NCI-H524 (cell line): ENCODE measurements around the gene APOA1.

Source experiments
- DNase-seq, 2 experiments: peaks; one replicate each; lab custom pipeline; 2025; lab: John Stamatoyannopoulos, UW

The APOA1 gene

GRCh38 chr11:116837231-116838091 lies at the start of gene APOA1:
Gene APOA1 (minus strand): TSS chr11:116837622. CDS start chr11:116837387, 235 bp downstream.
- DNase-seq = no peak

- no peak for DNase-seq
Observed at GRCh38 chr11:116885951-116886655, 48.7 kb upstream of the APOA1 start.

GRCh38 chr11:116882386-116882785 lies 45.0 kb upstream of the APOA1 start:
- DNase-seq = no peak

- DNase-seq = no peak
Observed at GRCh38 chr11:116881143-116881542, 43.7 kb upstream of the APOA1 start.

- DNase-seq = peak; percentile 6 to 64
Observed at GRCh38 chr11:116879800-116880625, 42.6 kb upstream of the APOA1 start.

- DNase-seq = no peak
Observed at GRCh38 chr11:116876656-116877055, 39.2 kb upstream of the APOA1 start.

- no peak for DNase-seq
Observed at GRCh38 chr11:116875194-116875593, 37.8 kb upstream of the APOA1 start.

- no peak for DNase-seq
Observed at GRCh38 chr11:116874251-116874650, 36.8 kb upstream of the APOA1 start.

GRCh38 chr11:116873381-116873780 lies 36.0 kb upstream of the APOA1 start:
- no peak for DNase-seq

- no peak for DNase-seq
Observed at GRCh38 chr11:116871248-116871647, 33.8 kb upstream of the APOA1 start.

- DNase-seq = no peak
Observed at GRCh38 chr11:116870054-116870453, 32.6 kb upstream of the APOA1 start.

GRCh38 chr11:116869610-116870009 lies 32.2 kb upstream of the APOA1 start:
- DNase-seq = no peak

- no peak for DNase-seq
Observed at GRCh38 chr11:116868066-116868465, 30.6 kb upstream of the APOA1 start.

GRCh38 chr11:116867619-116868018 lies 30.2 kb upstream of the APOA1 start:
- no peak for DNase-seq

GRCh38 chr11:116866804-116867455 lies 29.5 kb upstream of the APOA1 start:
- DNase-seq = no peak

- DNase-seq = no peak
Observed at GRCh38 chr11:116865696-116866095, 28.3 kb upstream of the APOA1 start.

GRCh38 chr11:116864531-116864930 lies 27.1 kb upstream of the APOA1 start:
- DNase-seq = no peak

- DNase-seq = no peak
Observed at GRCh38 chr11:116862951-116863350, 25.5 kb upstream of the APOA1 start.

GRCh38 chr11:116862185-116862584 lies 24.8 kb upstream of the APOA1 start:
- DNase-seq = no peak

- no peak for DNase-seq
Observed at GRCh38 chr11:116861539-116861938, 24.1 kb upstream of the APOA1 start.

GRCh38 chr11:116860303-116860702 lies 22.9 kb upstream of the APOA1 start:
- no peak for DNase-seq

GRCh38 chr11:116859175-116859574 lies 21.8 kb upstream of the APOA1 start:
- no peak for DNase-seq
